HG03066 (cell line): ENCODE measurements around the gene PDX1.
"Not testable (repeated sequence)": the region's sequence is repeated elsewhere in the genome, so short reads cannot be mapped to it uniquely, and the experiment has no call there.

Source experiments
- ATAC-seq: cut with Tn5 transposase; IDR thresholded peaks from one replicate; pipeline ENCODE4 v1.9.1; 2021; ENCODE audit warnings: low read depth; ENCODE audit not compliant: unreplicated experiment

Gene PDX1

GRCh38 chr13:27954406-27954851 is 34.6 kb downstream of the PDX1 start:
- peak; percentile 5 for ATAC-seq

- ATAC-seq: no peak
Observed at GRCh38 chr13:27955014-27955591, 35.3 kb downstream of the PDX1 start.

GRCh38 chr13:27956576-27957300 is 36.9 kb downstream of the PDX1 start:
- ATAC-seq: no peak

DNA sequence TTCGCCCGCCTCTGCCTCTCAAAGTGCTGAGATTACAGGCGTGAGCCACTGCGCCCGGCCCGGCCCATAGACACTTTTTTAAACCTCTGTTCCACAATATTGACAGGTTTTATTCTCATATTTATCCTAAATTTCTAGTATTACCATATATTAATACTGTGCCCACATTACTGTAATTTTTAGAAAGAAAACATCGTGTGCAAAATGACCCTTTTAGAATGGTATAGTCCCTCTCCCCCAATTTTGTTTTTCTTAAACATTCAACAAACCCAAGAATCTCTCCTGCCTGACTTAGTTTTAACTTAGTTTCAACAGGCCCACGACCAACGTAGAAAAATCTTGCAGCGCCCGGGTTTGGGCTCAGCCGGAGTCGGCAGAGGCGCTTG is 40.2 kb downstream of the PDX1 start:
- no peak for ATAC-seq

DNA sequence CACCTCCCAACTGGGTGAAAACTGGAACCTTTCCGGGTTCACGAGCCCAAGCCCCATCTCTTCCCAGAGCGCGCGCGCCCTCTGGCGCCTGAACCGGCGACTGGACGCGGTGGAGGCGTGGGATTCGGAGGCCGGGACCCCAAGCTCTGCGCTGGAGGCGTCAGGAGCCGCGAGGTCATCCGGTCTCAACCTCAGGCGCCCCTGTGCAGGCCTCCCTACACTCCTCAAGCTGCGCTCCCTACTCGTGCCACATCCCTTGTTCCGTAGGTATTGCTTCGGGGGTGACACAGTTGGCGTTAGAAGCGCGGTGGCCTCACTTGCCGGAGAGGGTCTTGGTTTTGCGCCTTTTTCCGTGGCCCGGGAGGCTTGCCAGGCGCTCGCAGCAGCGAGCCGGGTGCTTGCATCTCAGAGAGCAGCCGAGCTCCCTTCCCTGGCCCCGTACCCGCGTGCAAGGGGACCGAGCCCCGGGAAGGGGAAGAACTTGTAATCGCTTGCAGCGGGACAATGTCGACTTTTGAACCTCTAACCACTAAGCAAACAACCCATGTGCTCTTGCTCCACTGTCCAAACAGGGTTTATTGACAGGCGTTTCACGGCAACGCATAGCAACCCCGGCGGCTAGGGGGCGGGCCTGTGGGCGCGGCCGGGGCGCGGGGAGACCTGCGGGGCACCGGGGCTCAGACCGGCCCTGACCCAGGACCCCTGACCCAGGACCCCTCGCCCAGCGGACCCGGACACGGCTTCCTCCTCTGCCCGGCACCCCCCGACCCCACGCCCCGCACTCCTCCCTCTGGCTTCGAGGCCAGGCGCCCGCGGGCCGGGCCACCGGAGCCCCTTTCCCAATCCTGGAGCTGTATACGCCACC is 40.8 kb downstream of the PDX1 start:
- ATAC-seq: no peak

GRCh38 chr13:27961227-27962085 is 41.7 kb downstream of the PDX1 start:
- no peak for ATAC-seq

- no peak for ATAC-seq
Observed at GRCh38 chr13:27962128-27962841, 42.5 kb downstream of the PDX1 start.

GRCh38 chr13:27962982-27963381 is 43.2 kb downstream of the PDX1 start:
- no peak for ATAC-seq

DNA sequence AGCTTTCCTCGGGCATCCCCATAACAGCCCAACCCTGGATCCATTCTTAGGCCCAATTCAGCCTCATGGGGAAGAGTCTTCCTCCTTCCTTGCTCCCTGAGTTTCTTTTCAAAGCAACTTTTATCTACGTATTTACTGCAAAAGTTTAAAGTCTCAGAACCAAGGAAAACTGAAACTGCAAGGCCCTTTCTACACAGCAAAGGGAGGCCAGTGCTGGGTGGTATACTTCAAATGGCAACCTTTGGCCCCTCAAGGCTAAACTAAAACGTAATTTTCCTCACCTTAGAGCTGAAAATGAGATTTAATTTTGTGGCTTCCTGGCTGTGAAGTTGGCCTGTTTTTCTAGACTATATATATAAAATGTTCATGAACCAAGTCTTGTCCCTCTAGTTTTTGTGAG is 43.7 kb downstream of the PDX1 start:
- no peak for ATAC-seq

GRCh38 chr13:27964206-27964605 is 44.4 kb downstream of the PDX1 start:
- not testable (repeated sequence) for ATAC-seq

DNA sequence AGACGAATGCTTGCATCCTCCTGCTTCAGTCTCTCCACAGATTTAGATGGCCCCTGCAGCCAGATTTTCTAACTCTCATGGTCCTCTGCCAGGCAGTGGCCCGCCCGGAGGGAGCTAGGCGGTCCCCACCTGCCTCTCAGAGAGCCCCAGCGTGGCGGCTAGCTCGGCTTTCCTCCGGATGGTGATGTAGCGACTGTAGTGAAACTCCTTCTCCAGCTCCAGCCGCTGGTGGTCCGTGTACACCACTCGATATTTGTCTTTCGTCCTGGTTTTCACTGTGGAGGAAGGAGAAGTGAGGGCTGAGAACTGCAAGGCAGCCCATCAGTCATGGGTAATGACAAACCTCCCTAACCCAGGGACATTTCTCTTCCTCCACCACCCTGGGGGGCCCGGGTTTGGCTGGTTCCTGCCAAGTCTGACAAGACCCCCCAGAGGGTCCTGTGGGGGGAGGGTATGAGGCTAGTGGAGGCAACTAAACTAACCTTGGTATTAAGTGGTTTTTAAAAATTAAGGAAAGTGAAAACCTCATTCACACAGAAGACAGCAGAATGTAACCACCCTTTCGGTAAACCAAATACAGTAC is 45.0 kb downstream of the PDX1 start:
- no peak for ATAC-seq

- no peak for ATAC-seq
Observed at GRCh38 chr13:27965343-27965739, 45.5 kb downstream of the PDX1 start.

DNA sequence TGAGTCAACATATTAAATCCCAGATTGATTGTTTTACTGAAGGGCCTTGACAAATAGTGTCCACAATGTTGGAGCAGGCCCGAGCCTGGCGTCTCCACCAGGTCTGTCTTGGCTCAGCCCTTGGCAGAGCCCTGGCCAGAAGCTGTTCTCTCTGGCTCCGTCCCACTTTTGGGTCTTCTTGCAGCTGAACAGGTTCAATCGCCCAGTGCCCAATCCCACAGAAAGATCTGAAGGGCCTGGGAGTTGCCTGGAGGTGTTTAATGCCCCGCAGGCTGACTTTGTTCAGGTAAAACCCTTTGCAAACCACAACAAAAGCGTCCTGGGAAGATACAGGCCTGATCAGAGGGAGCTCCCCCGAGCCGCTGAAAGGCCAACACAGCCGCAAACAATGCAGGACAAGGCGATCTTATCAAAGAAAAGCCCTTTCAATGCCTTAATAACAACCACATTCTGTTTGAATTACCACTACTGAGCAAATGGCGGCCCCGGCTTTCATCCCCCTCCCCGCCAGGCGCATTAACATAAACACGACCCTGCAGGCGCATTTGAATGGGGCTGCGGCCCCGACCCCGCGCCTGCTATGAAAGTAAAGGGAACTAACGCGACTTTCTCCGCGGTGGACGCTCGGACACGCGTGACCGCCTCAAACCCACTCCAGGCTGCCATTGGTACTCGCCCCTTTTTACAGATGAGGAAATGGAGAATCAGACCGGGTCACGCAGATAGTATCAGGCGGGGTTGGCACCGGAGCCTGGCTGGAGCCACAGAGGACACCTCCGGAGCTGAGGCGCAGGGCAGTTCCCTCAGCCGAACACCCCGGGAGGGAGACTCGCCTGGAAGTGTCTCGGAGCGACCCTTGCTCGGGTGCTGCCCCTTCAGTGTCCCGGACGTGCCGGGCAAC is 46.2 kb downstream of the PDX1 start:
- ATAC-seq: no peak

DNA sequence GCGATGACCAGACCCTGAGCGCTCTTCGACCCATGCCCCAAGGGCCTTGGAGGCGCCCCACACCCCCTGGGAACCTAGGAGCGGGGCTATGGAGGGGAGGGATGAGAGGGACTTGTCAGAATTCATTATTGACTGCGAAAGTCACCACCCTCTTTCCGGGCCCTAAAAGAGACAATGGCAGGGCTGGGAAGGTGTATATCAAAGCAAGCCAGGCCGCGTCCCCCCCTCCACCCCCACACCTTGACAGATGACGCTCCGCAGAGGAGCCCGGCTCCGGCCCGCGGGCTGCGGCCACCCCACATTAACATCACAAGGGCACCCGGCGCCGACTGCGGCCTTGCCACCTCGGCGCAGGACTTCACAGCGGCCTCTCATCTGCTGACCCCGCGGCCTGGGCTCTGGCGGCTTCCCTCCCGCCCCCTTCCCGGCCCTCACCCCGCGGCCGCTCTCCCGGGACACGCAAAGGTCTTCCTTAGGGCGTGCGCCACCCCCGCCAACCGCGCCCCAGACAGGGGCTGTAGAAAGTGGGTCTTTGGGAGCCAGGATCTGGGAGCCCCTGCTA is 46.9 kb downstream of the PDX1 start:
- ATAC-seq: no peak

DNA sequence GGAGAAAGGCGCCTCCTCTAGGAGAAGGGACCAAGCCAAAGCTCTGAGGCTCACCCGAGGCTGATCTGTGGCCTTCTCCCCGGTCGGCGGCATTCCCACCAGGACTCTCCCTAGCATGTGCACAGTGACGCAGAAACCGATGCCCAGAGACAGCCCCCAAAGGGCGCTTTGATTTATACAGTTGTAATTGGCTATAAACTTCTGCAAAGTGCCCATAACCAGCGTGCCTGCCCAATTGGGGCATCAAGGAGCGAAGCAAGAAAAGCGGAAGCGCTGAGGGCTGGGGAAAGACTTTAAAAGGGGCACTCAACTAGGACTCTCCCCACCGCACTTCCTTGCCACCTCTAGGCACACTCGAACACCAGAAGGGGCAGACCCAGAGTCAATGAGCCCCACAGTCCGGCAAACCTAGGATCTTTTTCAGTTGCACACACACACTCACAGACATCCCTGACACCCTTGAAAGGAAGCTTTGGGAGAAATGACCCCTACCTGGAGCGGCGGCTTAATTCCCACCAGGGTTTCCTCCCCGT is 47.5 kb downstream of the PDX1 start:
- no peak for ATAC-seq

GRCh38 chr13:27967736-27968315 is 48.0 kb downstream of the PDX1 start:
- no peak for ATAC-seq

- no peak for ATAC-seq
Observed at GRCh38 chr13:27968316-27969081, 48.7 kb downstream of the PDX1 start.
